ENCODE results near the gene RPS6KB2. TPM values are rescaled to one million over a fixed set of nuclear protein-coding genes. Genes with fewer than 3 reads are reported as not detected.

Gene RPS6KB2
- total and polyA plus RNA-seq, 2 of the 4 experiments (the other 2 are of a cell fraction): 50.7 to 58.4 TPM

DNA sequence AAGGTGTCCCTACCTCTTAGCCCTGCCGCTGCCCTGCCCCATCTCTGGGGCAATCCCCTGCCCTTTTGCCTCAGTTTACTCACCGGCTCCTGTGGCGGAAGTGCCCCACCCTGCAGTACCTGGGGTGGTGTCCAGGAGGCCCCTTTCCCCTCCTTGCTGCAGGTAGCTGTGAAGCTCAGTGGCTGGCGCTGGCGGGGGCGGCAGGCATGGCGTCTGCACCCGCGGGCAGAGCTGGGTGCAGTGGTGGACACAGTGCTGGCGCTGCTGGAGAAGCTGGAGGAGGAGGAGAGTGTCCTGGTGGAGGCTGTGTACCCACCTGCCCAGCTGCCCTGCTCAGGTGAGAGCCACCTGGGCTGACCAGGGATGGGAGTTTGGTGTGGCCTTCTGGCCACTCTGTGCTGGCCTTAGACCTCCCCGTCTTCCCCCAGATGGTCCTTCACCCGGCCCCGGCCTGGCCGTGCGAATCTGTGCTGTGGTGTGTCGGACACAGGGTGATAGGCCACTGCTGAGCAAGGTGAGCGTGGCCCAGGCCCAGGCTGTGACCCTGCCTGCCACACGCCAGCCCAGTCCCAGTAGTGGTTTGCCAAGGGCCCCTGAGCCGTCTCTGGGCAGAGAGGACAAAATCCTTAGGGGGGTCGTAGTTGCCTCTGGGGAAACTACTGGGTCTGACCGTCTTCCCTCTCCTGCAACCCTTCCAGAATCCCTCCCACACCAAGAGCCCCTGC is 8.8 kb upstream of the RPS6KB2 start:
- no peaks in the 10 kb centered on the region for H3K36me3 ChIP-seq (ENCODE audit: control insufficient read depth, insufficient read depth, low read length)
- no peak overlapping the region for H3K23ac ChIP-seq (ENCODE audit: low read depth, low read length)
- dilution Hi-C loops (cut with HindIII; ENCODE audit: low sequenced_read_pairs, unreplicated experiment) (no loop called here), intact Hi-C loops (cut with micrococcal nuclease) (loop anchor here (5.0 kb wide), 1 partner anchor 63 kb away; the partner anchor contains the start of gene AIP), in situ Hi-C loops (cut with MboI; ENCODE audit: low sequenced_read_pairs) (no loop called here)
- BruUV-seq (replicated peaks): no TSS peak
- TF ChIP-seq RAD21 (IDR thresholded peaks at IDR 0.05; ENCODE audit: low read length) (no peak), FOS (IDR thresholded peaks at IDR 0.05; ENCODE audit: low read depth, low read length) (no peak), MXI1 (IDR thresholded peaks at IDR 0.05; ENCODE audit: borderline replicate concordance, low read depth, low read length) (no peak), CHD1 (IDR thresholded peaks at IDR 0.05; ENCODE audit: low read depth, low read length) (no peak), POLR2A (IDR thresholded peaks at IDR 0.05; ENCODE audit: low read depth, low read length) (no peak), NFE2L2 (IDR thresholded peaks at IDR 0.05; ENCODE audit: low read depth, low read length) (no peak)
- TF ChIP-seq, protein P1, sequence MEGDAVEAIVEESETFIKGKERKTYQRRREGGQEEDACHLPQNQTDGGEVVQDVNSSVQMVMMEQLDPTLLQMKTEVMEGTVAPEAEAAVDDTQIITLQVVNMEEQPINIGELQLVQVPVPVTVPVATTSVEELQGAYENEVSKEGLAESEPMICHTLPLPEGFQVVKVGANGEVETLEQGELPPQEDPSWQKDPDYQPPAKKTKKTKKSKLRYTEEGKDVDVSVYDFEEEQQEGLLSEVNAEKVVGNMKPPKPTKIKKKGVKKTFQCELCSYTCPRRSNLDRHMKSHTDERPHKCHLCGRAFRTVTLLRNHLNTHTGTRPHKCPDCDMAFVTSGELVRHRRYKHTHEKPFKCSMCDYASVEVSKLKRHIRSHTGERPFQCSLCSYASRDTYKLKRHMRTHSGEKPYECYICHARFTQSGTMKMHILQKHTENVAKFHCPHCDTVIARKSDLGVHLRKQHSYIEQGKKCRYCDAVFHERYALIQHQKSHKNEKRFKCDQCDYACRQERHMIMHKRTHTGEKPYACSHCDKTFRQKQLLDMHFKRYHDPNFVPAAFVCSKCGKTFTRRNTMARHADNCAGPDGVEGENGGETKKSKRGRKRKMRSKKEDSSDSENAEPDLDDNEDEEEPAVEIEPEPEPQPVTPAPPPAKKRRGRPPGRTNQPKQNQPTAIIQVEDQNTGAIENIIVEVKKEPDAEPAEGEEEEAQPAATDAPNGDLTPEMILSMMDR (conservative IDR thresholded peaks at IDR 0.05; ENCODE audit: low read depth, low read length): no peak
- TF ChIP-seq, protein P2, sequence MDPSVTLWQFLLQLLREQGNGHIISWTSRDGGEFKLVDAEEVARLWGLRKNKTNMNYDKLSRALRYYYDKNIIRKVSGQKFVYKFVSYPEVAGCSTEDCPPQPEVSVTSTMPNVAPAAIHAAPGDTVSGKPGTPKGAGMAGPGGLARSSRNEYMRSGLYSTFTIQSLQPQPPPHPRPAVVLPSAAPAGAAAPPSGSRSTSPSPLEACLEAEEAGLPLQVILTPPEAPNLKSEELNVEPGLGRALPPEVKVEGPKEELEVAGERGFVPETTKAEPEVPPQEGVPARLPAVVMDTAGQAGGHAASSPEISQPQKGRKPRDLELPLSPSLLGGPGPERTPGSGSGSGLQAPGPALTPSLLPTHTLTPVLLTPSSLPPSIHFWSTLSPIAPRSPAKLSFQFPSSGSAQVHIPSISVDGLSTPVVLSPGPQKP (IDR thresholded peaks at IDR 0.05; ENCODE audit: borderline replicate concordance, low read depth, low read length): no peak
- TF ChIP-seq, protein P3, sequence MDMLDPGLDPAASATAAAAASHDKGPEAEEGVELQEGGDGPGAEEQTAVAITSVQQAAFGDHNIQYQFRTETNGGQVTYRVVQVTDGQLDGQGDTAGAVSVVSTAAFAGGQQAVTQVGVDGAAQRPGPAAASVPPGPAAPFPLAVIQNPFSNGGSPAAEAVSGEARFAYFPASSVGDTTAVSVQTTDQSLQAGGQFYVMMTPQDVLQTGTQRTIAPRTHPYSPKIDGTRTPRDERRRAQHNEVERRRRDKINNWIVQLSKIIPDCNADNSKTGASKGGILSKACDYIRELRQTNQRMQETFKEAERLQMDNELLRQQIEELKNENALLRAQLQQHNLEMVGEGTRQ (IDR thresholded peaks at IDR 0.05; ENCODE audit: low read depth, low read length): no peak
- H3K14ac ChIP-seq (replicated peaks; ENCODE audit: low read depth, low read length): no peak overlapping the region
- peaks cover 5% of the 10 kb centered on the region; the same call in 1 of the 2 replicates for H3K4me1 ChIP-seq (ENCODE audit: control insufficient read depth, insufficient read depth, low read length)
- H2BK120ac ChIP-seq (ENCODE audit: low read depth, low read length): no peak overlapping the region
- no peak overlapping the region for H3K9ac ChIP-seq (ENCODE audit: low read depth, low read length)
- no peak overlapping the region for H3K4me2 ChIP-seq (ENCODE audit: low read depth, low read length)
- no peaks in the 10 kb centered on the region for H3K9me3 ChIP-seq (ENCODE audit: control insufficient read depth, insufficient read depth, low read length)
- ATAC-seq (ENCODE audit: low read depth) (no peak), DNase-seq (no peak)
- H2AK9ac ChIP-seq (replicated peaks; ENCODE audit: low read depth, low read length, poor library complexity): peak overlapping the region; percentile 72
- no peak overlapping the region for H4K91ac ChIP-seq (ENCODE audit: insufficient read depth, low read depth, low read length)
- ChIA-PET POLR2A (ENCODE audit: unreplicated experiment) (no interaction called here), CTCF (no interaction called here)
- no peaks in the 10 kb centered on the region for H3K79me1 ChIP-seq (ENCODE audit: low read depth in 1 of 2, low read length in 2 of 2)
- no peak overlapping the region for H2BK5ac ChIP-seq (ENCODE audit: low read depth, low read length, poor library complexity, severe bottlenecking)
- no peak overlapping the region for H4K5ac ChIP-seq (ENCODE audit: low read depth, low read length)
- no peak overlapping the region for H2AK5ac ChIP-seq (ENCODE audit: low read depth, low read length)
- no peak overlapping the region for H3K4ac ChIP-seq (ENCODE audit: low read depth, low read length)
- H2BK20ac ChIP-seq (ENCODE audit: low read depth, low read length): no peak overlapping the region
- H3K4me3 ChIP-seq (ENCODE audit: insufficient read depth, low read depth, low read length): no peak overlapping the region
- H4K8ac ChIP-seq (ENCODE audit: low read depth in 2 of 2, low read length in 2 of 2): no peak overlapping the region
- peak overlapping the region; percentile 51 for H2AFZ ChIP-seq (replicated peaks; ENCODE audit: low read length, poor library complexity)
- peaks cover 6% of the 10 kb centered on the region for H3K27me3 ChIP-seq (ENCODE audit: control insufficient read depth, insufficient read depth, low read length)
- 93% methylated on average over 7 of the region's 21 CpGs; no CpG with 5 or more reads in 1 of the 2 experiments for WGBS, 2 experiments (ENCODE audit: extremely low coverage in 2 of 2, insufficient read length in 1 of 2)
- no peak overlapping the region for H3K56ac ChIP-seq (ENCODE audit: extremely low read depth, insufficient read depth, low read length)
- H4K20me1 ChIP-seq (ENCODE audit: insufficient read depth, low read length): no peaks in the 10 kb centered on the region
- H3K27ac ChIP-seq (ENCODE audit: insufficient read depth, low read length): no peak overlapping the region
- H3K9me1 ChIP-seq (ENCODE audit: insufficient read depth, low read length): no peaks in the 10 kb centered on the region
- no peak overlapping the region for H2BK15ac ChIP-seq (ENCODE audit: low read depth, low read length)
- no peak overlapping the region for H3K18ac ChIP-seq (ENCODE audit: low read depth, low read length)
